ENCODE results near the gene DAGLA. TPM values are rescaled to one million over a fixed set of nuclear protein-coding genes. Genes with fewer than 3 reads are reported as not detected.

DAGLA gene
- total and polyA plus RNA-seq, 5 experiments from 2014 or later = 0.08 to 0.13 TPM; not detected in 3

DNA sequence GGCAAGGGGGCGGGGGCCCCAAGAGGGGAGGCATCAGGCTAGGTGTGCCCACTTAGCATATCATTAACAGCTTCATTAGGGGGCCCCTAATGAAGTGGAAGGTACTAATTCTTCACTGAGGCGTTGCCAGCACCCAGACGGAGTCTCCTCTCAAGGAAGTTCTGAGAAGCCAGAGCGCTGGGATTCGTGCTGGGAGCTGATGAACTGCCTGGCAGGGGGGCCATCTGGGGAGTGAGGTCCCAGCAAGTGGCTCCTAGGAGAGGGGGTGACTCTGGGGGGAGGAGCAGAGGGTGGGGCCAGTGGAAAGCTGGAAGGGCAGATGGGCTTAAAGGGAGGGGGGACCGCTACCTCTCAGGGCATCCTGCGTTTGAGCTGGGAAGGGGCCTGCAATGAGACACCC, 29.8 kb downstream of the DAGLA start:
- Mint-ChIP-seq H3K27ac (peak overlapping the region in 1 of 10 donors; percentile 11), H3K4me3 (no peak overlapping the region), H3K27me3 (no peaks in the 10 kb centered on the region), H3K36me3 (no peaks in the 10 kb centered on the region), H3K9me3 (no peaks in the 10 kb centered on the region), H3K4me1 (peaks cover 0 to 3% (median 0%) of the 10 kb centered on the region in 4 donors)
- no peak for ATAC-seq
- POLR2A ChIA-PET = no interaction called here
- DNase-seq = no peak

DNA sequence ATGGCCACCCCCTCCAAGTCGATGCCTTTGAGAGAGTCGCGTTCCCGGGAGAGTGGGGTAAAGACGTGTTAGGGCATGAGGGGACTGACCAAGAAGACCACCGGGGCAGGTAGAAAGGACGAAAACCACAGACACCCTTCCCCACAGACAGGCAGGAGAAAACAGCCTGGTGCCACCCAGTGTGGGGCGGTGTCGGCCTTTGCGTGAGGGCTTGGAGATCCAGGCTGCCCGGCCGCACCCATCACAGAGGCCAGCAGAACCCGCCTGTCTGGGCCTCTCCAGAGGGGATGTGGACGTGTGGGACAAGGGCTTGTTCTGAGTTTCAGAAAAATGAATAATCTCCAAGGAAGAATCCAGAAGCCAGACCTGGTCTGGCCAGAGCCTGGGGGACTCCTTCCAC, 30.8 kb downstream of the DAGLA start:
- H3K36me3 Mint-ChIP-seq = no peaks in the 10 kb centered on the region

GRCh38 chr11:61711498-61711897, 31.3 kb downstream of the DAGLA start:
- no peak for ATAC-seq
- POLR2A ChIA-PET = no interaction called here
- DNase-seq = no peak
- H3K9me3 Mint-ChIP-seq = no peaks in the 10 kb centered on the region
- H3K4me3 Mint-ChIP-seq = no peak overlapping the region
- H3K27me3 Mint-ChIP-seq = no peaks in the 10 kb centered on the region
- H3K4me1 Mint-ChIP-seq = no peaks in the 10 kb centered on the region
- H3K27ac Mint-ChIP-seq = no peak overlapping the region
- H3K36me3 Mint-ChIP-seq = no peaks in the 10 kb centered on the region

More for the DNA sequence above, 30.8 kb downstream of the DAGLA start:
- ATAC-seq (no peak), DNase-seq (no peak)
- Mint-ChIP-seq H3K27ac (no peak overlapping the region), H3K4me3 (no peak overlapping the region), H3K4me1 (no peaks in the 10 kb centered on the region), H3K9me3 (no peaks in the 10 kb centered on the region), H3K27me3 (no peaks in the 10 kb centered on the region)
- POLR2A ChIA-PET = no interaction called here

DNA sequence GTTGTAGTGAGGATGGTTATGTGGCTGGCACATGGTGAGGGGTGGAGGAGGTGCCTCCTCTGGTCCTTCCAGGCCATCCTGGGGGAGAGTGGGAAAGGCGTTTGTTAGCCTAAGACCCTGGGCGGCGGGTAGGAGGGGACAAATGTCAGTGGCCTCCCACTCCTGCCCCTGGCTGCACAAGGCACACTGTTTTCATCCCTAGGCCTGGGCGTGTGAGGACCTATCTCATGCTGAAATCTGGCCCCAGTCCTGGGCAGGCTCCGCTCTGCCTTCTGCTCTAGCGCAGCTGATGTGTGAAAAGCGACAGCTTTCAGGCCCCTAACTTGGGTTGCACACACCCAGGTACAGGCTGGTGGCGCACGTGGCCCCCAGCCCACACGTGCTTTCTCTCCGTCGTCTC, 32.1 kb downstream of the DAGLA start:
- no peaks in the 10 kb centered on the region for H3K4me1 Mint-ChIP-seq
- ATAC-seq = no peak
- no peaks in the 10 kb centered on the region for H3K27me3 Mint-ChIP-seq
- POLR2A ChIA-PET = no interaction called here
- DNase-seq = no peak
- no peaks in the 10 kb centered on the region for H3K36me3 Mint-ChIP-seq
- no peak overlapping the region for H3K27ac Mint-ChIP-seq
- no peaks in the 10 kb centered on the region for H3K9me3 Mint-ChIP-seq
- no peak overlapping the region for H3K4me3 Mint-ChIP-seq

DNA sequence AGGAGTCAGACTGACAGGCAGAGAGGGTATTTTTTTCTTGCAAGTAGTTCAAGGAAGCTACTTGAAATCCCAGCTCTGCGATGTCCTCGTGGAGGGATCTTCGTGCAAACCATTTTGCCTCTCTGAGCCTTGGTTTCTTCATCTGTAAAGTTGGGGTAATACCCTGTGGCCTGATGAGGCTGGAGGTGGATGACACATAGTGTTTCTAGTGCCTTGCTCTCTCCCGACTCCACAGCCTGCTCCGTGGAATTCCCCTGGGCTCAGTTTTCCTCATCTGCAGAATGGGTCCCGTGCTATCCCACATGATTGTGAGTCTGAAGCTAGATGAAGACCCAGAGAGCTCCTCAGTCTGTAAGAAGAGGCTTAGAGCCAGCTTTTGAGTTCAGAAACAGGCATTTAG, 32.7 kb downstream of the DAGLA start:
- no peak for DNase-seq
- POLR2A ChIA-PET = no interaction called here
- no peak for ATAC-seq
- H3K36me3 Mint-ChIP-seq = no peaks in the 10 kb centered on the region
- no peak overlapping the region for H3K27ac Mint-ChIP-seq
- H3K4me3 Mint-ChIP-seq = no peak overlapping the region
- H3K4me1 Mint-ChIP-seq = no peaks in the 10 kb centered on the region
- H3K27me3 Mint-ChIP-seq = no peaks in the 10 kb centered on the region
- H3K9me3 Mint-ChIP-seq = no peaks in the 10 kb centered on the region

- ATAC-seq (no peak), DNase-seq (no peak)
- no peaks in the 10 kb centered on the region for H3K4me1 Mint-ChIP-seq
- no peaks in the 10 kb centered on the region for H3K9me3 Mint-ChIP-seq
- H3K36me3 Mint-ChIP-seq = no peaks in the 10 kb centered on the region
- H3K4me3 Mint-ChIP-seq = no peak overlapping the region
- H3K27ac Mint-ChIP-seq = no peak overlapping the region
- H3K27me3 Mint-ChIP-seq = no peaks in the 10 kb centered on the region
- POLR2A ChIA-PET = no interaction called here
Observed at GRCh38 chr11:61713464-61713863, 33.3 kb downstream of the DAGLA start.

- H3K27me3 Mint-ChIP-seq = no peaks in the 10 kb centered on the region
- POLR2A ChIA-PET = no interaction called here
- H3K4me3 Mint-ChIP-seq = no peak overlapping the region
- no peaks in the 10 kb centered on the region for H3K9me3 Mint-ChIP-seq
- no peaks in the 10 kb centered on the region for H3K4me1 Mint-ChIP-seq
- no peak overlapping the region for H3K27ac Mint-ChIP-seq
- H3K36me3 Mint-ChIP-seq = no peaks in the 10 kb centered on the region
- no peak for DNase-seq
- ATAC-seq = no peak
Observed at GRCh38 chr11:61713906-61714305, 33.7 kb downstream of the DAGLA start.

DNA sequence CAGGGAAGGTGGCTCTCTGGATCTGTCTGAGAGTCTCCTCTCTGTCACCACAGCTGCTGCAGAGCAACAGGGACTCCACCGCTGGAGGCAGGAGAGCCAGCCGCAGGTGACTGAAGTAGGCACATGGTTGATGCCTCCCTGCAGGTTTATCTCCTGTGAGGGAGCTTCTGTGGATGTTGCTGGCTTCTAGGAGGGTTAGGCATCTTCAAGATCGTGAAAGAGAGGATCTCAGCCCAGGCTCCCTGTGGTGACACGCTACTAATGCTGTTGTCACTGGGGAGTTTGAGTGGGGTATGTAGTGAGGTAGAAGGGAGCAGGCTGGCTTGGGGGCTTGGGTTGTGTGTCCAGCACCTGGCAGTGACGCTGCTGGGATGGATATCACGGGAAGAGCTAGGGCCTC, 34.1 kb downstream of the DAGLA start:
- POLR2A ChIA-PET = no interaction called here
- H3K4me3 Mint-ChIP-seq = no peak overlapping the region
- no peaks in the 10 kb centered on the region for H3K27me3 Mint-ChIP-seq
- no peaks in the 10 kb centered on the region for H3K9me3 Mint-ChIP-seq
- H3K36me3 Mint-ChIP-seq = no peaks in the 10 kb centered on the region
- no peak for DNase-seq
- no peaks in the 10 kb centered on the region for H3K4me1 Mint-ChIP-seq
- no peak overlapping the region for H3K27ac Mint-ChIP-seq
- ATAC-seq = no peak

- H3K9me3 Mint-ChIP-seq = no peaks in the 10 kb centered on the region
- no peak overlapping the region for H3K4me3 Mint-ChIP-seq
- no peaks in the 10 kb centered on the region for H3K4me1 Mint-ChIP-seq
- H3K27me3 Mint-ChIP-seq = no peaks in the 10 kb centered on the region
- POLR2A ChIA-PET = no interaction called here
- H3K27ac Mint-ChIP-seq = no peak overlapping the region
- DNase-seq (no peak), ATAC-seq (no peak)
- no peaks in the 10 kb centered on the region for H3K36me3 Mint-ChIP-seq
Observed at GRCh38 chr11:61714916-61715315, 34.7 kb downstream of the DAGLA start.

- H3K4me3 Mint-ChIP-seq = no peak overlapping the region
- H3K36me3 Mint-ChIP-seq = no peaks in the 10 kb centered on the region
- no peak for DNase-seq
- no peak for ATAC-seq
- POLR2A ChIA-PET = no interaction called here
- H3K27me3 Mint-ChIP-seq = no peaks in the 10 kb centered on the region
- H3K9me3 Mint-ChIP-seq = no peaks in the 10 kb centered on the region
- no peaks in the 10 kb centered on the region for H3K4me1 Mint-ChIP-seq
- H3K27ac Mint-ChIP-seq = peak overlapping the region in 3 of 10 donors; percentile 24 to 66 (median 61)
Observed at GRCh38 chr11:61715867-61716266, 35.7 kb downstream of the DAGLA start.

GRCh38 chr11:61716478-61717285, 36.5 kb downstream of the DAGLA start:
- ATAC-seq (no peak), DNase-seq (no peak)
- Mint-ChIP-seq H3K4me1 (peaks cover 0 to 1% (median under 1%) of the 10 kb centered on the region in 4 donors), H3K9me3 (no peaks in the 10 kb centered on the region), H3K27me3 (no peaks in the 10 kb centered on the region), H3K4me3 (no peak overlapping the region), H3K27ac (peak overlapping the region in 1 of 10 donors; percentile 24), H3K36me3 (no peaks in the 10 kb centered on the region)
- POLR2A ChIA-PET = no interaction called here

- DNase-seq = no peak
- Mint-ChIP-seq H3K27ac (no peak overlapping the region), H3K4me1 (peaks cover 0 to 2% (median under 1%) of the 10 kb centered on the region in 4 donors), H3K4me3 (no peak overlapping the region), H3K27me3 (no peaks in the 10 kb centered on the region), H3K36me3 (no peaks in the 10 kb centered on the region), H3K9me3 (no peaks in the 10 kb centered on the region)
- POLR2A ChIA-PET = no interaction called here
- no peak for ATAC-seq
Observed at GRCh38 chr11:61717286-61718033, 37.3 kb downstream of the DAGLA start.

DNA sequence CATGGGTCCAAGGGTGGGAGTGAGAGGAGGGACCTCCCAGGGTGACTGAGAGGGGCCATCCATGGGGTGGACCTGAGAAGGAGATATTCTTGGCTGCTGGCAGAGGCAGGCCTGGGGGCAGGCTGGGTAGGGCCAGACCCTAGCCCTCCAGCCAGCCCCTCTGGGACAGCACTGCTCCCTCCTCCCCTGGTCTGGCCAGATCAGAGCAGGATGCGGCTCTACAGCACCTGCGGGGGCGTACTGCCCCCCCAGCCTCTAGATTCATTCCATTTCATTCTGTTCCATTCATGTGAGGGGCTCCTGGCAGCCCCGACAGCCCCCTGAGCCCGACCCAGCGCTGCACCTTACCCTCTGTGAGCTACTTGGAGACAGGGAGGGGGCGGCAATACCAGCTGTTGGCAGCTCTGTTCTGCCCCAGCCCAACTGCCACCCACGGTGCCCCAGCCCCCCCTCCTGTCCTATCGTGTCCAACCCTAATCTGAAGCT, 37.9 kb downstream of the DAGLA start:
- POLR2A ChIA-PET = no interaction called here
- Mint-ChIP-seq H3K36me3 (no peaks in the 10 kb centered on the region), H3K9me3 (no peaks in the 10 kb centered on the region), H3K27me3 (no peaks in the 10 kb centered on the region), H3K4me1 (peaks cover 0 to 2% (median under 1%) of the 10 kb centered on the region in 4 donors), H3K4me3 (no peak overlapping the region), H3K27ac (no peak overlapping the region)
- ATAC-seq (no peak), DNase-seq (no peak)
